ENCODE results near the gene ZNF385D.

ZNF385D gene

DNA sequence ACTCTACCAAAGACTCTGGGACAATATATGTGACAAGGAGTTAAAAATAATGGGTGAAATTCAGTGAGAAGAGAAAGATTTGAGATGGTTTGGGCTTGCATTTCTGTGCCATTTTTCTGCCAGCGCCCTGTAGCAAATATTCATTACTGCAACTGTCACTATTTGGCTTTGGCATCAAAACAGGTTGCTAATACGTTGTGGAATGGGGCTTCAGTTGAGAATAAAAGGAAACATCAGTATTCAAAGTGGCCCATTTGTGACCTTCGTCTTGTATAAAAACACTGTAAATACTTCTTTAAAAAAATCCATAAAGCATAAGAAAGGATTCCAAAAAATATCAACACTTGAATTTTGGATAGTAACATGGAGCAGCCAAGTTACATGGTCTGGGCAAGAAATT is 309.2 kb downstream of the ZNF385D start:
- H4K20me1 ChIP-seq (ENCODE audit: insufficient read depth, low read length), result no peaks in the 10 kb centered on the region

DNA sequence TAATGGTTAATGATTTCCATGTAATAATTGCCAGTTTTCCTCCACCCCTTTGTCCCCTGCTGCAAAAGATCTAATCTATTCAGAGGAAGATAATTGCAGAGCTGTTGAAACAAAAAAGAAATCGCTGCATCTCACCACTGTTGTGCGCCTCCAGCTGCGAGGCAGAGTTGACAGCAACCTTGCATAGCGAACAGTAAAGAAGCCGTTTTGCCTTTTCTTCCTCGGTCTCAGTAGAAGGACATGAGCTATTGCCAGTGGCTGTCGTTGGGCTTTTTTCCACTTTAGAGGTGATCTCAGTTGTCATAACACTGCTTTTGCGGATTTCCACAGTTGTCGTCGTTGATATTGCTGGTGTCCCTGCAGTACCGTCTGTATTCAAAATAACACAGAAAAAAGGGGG is 314.2 kb downstream of the ZNF385D start:
- TF ChIP-seq, protein P1, sequence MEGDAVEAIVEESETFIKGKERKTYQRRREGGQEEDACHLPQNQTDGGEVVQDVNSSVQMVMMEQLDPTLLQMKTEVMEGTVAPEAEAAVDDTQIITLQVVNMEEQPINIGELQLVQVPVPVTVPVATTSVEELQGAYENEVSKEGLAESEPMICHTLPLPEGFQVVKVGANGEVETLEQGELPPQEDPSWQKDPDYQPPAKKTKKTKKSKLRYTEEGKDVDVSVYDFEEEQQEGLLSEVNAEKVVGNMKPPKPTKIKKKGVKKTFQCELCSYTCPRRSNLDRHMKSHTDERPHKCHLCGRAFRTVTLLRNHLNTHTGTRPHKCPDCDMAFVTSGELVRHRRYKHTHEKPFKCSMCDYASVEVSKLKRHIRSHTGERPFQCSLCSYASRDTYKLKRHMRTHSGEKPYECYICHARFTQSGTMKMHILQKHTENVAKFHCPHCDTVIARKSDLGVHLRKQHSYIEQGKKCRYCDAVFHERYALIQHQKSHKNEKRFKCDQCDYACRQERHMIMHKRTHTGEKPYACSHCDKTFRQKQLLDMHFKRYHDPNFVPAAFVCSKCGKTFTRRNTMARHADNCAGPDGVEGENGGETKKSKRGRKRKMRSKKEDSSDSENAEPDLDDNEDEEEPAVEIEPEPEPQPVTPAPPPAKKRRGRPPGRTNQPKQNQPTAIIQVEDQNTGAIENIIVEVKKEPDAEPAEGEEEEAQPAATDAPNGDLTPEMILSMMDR (IDR thresholded peaks at IDR 0.05; ENCODE audit: borderline replicate concordance, extremely low read depth, low read length, poor library complexity, severe bottlenecking), result no peak
- no peak for TF ChIP-seq EZH2 (IDR thresholded peaks at IDR 0.05; ENCODE audit: borderline replicate concordance, low read depth, low read length, severe bottlenecking)
- H3K36me3 ChIP-seq (ENCODE audit: insufficient read depth, low read length), result no peaks in the 10 kb centered on the region
- H4K20me1 ChIP-seq (ENCODE audit: insufficient read depth, low read length), result no peaks in the 10 kb centered on the region
- no peaks in the 10 kb centered on the region for H3K27me3 ChIP-seq (ENCODE audit: insufficient read depth, low read length, poor library complexity)
- H3K9me3 ChIP-seq (ENCODE audit: insufficient read depth, low read length, severe bottlenecking), result no peaks in the 10 kb centered on the region
- DNase-seq (no peak), ATAC-seq (ENCODE audit: insufficient read depth, low read depth) (no peak)
- no peak overlapping the region for H3K9ac ChIP-seq (ENCODE audit: low read depth, low read length)
- no peak overlapping the region for H3K4me3 ChIP-seq (ENCODE audit: low read depth in 1 of 2, low read length in 2 of 2)
- H3K79me2 ChIP-seq (ENCODE audit: insufficient read depth, low read length), result no peaks in the 10 kb centered on the region
- H3K27ac ChIP-seq (ENCODE audit: low read length), result no peak overlapping the region
- no peak overlapping the region for H3K4me2 ChIP-seq (ENCODE audit: insufficient read depth, low read length)
- no peaks in the 10 kb centered on the region for H3K4me1 ChIP-seq (ENCODE audit: insufficient read depth, low read length)
- H2AFZ ChIP-seq (ENCODE audit: low read depth, low read length), result no peak overlapping the region

More for the DNA sequence above, 309.2 kb downstream of the ZNF385D start:
- Histone ChIP-seq H3K4me1 (ENCODE audit: insufficient read depth, low read length) (no peaks in the 10 kb centered on the region), H3K27ac (ENCODE audit: low read length) (no peak overlapping the region), H3K79me2 (ENCODE audit: insufficient read depth, low read length) (no peaks in the 10 kb centered on the region), H3K4me2 (ENCODE audit: insufficient read depth, low read length) (no peak overlapping the region), H3K4me3 (ENCODE audit: low read depth in 1 of 2, low read length in 2 of 2) (no peak overlapping the region), H3K36me3 (ENCODE audit: insufficient read depth, low read length) (no peaks in the 10 kb centered on the region), H3K9ac (ENCODE audit: low read depth, low read length) (no peak overlapping the region), H3K9me3 (ENCODE audit: insufficient read depth, low read length, severe bottlenecking) (no peaks in the 10 kb centered on the region), H3K27me3 (ENCODE audit: insufficient read depth, low read length, poor library complexity) (no peaks in the 10 kb centered on the region), H2AFZ (ENCODE audit: low read depth, low read length) (no peak overlapping the region)
- no peak for ATAC-seq (ENCODE audit: insufficient read depth, low read depth)
- DNase-seq, result no peak
- TF ChIP-seq, protein P1 (IDR thresholded peaks at IDR 0.05; ENCODE audit: borderline replicate concordance, extremely low read depth, low read length, poor library complexity, severe bottlenecking), result no peak
- TF ChIP-seq EZH2 (IDR thresholded peaks at IDR 0.05; ENCODE audit: borderline replicate concordance, low read depth, low read length, severe bottlenecking), result no peak

DNA sequence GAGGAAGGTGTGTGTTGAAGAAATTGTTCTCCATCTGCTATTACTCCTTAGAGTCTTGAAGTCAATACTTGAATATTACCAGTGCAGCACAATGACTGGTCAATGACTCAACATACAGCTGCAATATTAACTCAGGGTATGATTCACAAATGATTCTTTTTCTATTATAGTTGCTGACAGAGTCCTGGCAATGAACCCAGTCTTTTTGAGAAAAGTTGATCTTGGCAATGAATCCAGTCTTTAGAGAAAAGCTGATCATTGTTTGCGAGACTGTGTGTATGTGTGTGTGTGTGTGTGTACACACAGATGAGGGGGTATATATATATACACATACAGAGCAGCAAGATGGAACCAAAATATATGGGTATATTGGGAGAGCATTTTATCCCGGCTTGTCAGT is 315.1 kb downstream of the ZNF385D start:
- Histone ChIP-seq H4K20me1 (ENCODE audit: insufficient read depth, low read length) (no peaks in the 10 kb centered on the region), H3K27ac (ENCODE audit: low read length) (no peak overlapping the region), H3K27me3 (ENCODE audit: insufficient read depth, low read length, poor library complexity) (no peaks in the 10 kb centered on the region), H3K9ac (ENCODE audit: low read depth, low read length) (no peak overlapping the region), H3K4me3 (ENCODE audit: low read depth in 1 of 2, low read length in 2 of 2) (no peak overlapping the region), H3K4me1 (ENCODE audit: insufficient read depth, low read length) (no peaks in the 10 kb centered on the region), H3K9me3 (ENCODE audit: insufficient read depth, low read length, severe bottlenecking) (no peaks in the 10 kb centered on the region), H3K4me2 (ENCODE audit: insufficient read depth, low read length) (no peak overlapping the region), H3K79me2 (ENCODE audit: insufficient read depth, low read length) (no peaks in the 10 kb centered on the region), H2AFZ (ENCODE audit: low read depth, low read length) (no peak overlapping the region), H3K36me3 (ENCODE audit: insufficient read depth, low read length) (no peaks in the 10 kb centered on the region)
- DNase-seq, result no peak
- no peak for TF ChIP-seq EZH2 (IDR thresholded peaks at IDR 0.05; ENCODE audit: borderline replicate concordance, low read depth, low read length, severe bottlenecking)
- ATAC-seq (ENCODE audit: insufficient read depth, low read depth), result no peak

DNA sequence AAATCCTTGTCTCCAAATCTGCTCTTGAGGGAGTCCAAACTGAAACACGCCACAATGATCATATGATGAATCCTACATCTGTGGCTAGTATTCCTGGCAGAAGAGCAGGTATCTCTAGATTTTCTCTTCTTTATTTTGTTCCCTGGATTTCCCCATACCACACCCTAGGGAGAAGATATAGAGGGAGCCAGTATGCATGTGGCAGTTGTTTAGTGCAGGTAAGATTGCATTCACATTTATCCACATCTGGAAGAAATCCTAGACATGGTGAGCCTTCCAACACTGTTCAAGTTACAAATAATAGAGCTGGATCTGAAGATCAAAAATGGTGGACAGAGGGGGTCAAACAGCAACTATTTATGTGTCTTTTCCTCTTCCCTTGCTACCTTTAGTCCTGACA is 316.7 kb downstream of the ZNF385D start:
- H3K27me3 ChIP-seq (ENCODE audit: insufficient read depth, low read length, poor library complexity), result no peaks in the 10 kb centered on the region
- H3K27ac ChIP-seq (ENCODE audit: low read length), result no peak overlapping the region
- H3K4me1 ChIP-seq (ENCODE audit: insufficient read depth, low read length), result no peaks in the 10 kb centered on the region
- no peak for ATAC-seq (ENCODE audit: insufficient read depth, low read depth)
- H3K79me2 ChIP-seq (ENCODE audit: insufficient read depth, low read length), result no peaks in the 10 kb centered on the region
- no peak overlapping the region for H3K4me2 ChIP-seq (ENCODE audit: insufficient read depth, low read length)
- H2AFZ ChIP-seq (ENCODE audit: low read depth, low read length), result no peak overlapping the region
- H3K36me3 ChIP-seq (ENCODE audit: insufficient read depth, low read length), result no peaks in the 10 kb centered on the region
- no peaks in the 10 kb centered on the region for H3K9me3 ChIP-seq (ENCODE audit: insufficient read depth, low read length, severe bottlenecking)
- no peak overlapping the region for H3K9ac ChIP-seq (ENCODE audit: low read depth, low read length)
- TF ChIP-seq EZH2 (IDR thresholded peaks at IDR 0.05; ENCODE audit: borderline replicate concordance, low read depth, low read length, severe bottlenecking), result no peak
- TF ChIP-seq, protein P1 (IDR thresholded peaks at IDR 0.05; ENCODE audit: borderline replicate concordance, extremely low read depth, low read length, poor library complexity, severe bottlenecking), result no peak
- no peak overlapping the region for H3K4me3 ChIP-seq (ENCODE audit: low read depth in 1 of 2, low read length in 2 of 2)
- no peak for DNase-seq
- no peaks in the 10 kb centered on the region for H4K20me1 ChIP-seq (ENCODE audit: insufficient read depth, low read length)
